Choroid plexus epithelial cell (primary cell): ENCODE results near the gene HIPK2.

Source experiments
- DNase-seq: peaks from one replicate; pipeline ENCODE4 v3.0.0-alpha.2; 2010; ENCODE audit warnings: low read depth
- H3K4me3 ChIP-seq: 2 replicates; pipeline ENCODE4 v1.5.1; 2011; ENCODE audit warnings: low read depth, mild to moderate bottlenecking, control low read depth, low read length, moderate library complexity
- CTCF ChIP-seq: conservative IDR thresholded peaks from 2 replicates; pipeline ENCODE4 v1.5.1; 2011; ENCODE audit warnings: low read depth, mild to moderate bottlenecking, control low read depth, inconsistent platforms, low read length, moderate library complexity

The HIPK2 gene

GRCh38 chr7:139753693-139754111 lies 24.1 kb downstream of the HIPK2 start:
- TF ChIP-seq CTCF, result no peak
- H3K4me3 ChIP-seq, result no peak overlapping the region
- DNase-seq, result no peak

DNA sequence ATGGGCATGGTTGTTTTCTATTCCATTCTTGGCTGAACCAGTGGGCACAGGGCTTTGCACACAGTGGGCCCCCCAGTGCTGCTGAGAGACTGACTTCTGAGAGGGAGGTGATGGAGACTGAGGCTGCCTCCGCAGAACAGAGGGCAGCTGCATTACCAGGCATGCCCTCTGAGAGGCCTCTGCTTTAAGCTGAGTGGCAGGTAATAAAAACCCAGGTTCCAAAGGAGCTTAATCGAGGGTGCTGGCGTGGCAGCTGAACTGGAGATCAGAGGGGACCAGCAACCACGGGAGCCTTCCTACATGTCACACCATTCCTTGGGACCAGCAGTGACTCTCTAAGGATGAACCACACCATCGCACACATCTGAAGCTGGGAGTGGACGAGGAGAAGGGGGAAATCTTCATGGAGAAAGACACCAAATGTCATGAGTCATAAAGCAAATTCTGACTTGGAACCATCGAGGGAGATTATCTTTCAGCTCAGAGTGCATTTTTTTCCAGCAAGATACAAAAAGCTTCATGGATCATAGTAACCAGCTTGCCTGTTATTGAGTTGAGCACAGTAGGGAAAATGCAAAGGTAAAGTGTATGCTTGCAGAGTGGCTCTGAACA lies 24.6 kb downstream of the HIPK2 start:
- DNase-seq, result no peak
- peak; percentile 34 for TF ChIP-seq CTCF
- no peak overlapping the region for H3K4me3 ChIP-seq

DNA sequence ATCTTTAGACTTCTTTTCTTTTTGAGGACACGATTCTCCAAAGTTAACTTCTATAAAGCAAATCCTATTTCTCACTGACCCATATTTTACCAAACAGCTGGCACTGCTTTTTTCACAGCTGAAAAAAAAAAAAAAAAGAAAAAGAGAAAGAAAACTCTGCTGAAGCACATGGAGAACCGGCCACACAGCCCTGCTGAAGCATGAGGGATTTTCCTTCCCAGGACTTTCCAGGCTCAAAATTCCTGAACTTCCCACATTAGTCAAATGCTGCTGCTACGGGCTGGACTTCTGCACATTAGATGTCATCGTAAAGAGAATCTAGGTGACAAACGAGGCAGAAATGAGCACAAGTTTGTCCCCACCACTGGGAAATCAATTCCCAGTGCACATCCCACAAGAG lies 25.2 kb downstream of the HIPK2 start:
- no peak for TF ChIP-seq CTCF
- H3K4me3 ChIP-seq, result no peak overlapping the region
- DNase-seq, result no peak

GRCh38 chr7:139752148-139752547 lies 25.6 kb downstream of the HIPK2 start:
- no peak overlapping the region for H3K4me3 ChIP-seq
- TF ChIP-seq CTCF, result no peak
- no peak for DNase-seq

DNA sequence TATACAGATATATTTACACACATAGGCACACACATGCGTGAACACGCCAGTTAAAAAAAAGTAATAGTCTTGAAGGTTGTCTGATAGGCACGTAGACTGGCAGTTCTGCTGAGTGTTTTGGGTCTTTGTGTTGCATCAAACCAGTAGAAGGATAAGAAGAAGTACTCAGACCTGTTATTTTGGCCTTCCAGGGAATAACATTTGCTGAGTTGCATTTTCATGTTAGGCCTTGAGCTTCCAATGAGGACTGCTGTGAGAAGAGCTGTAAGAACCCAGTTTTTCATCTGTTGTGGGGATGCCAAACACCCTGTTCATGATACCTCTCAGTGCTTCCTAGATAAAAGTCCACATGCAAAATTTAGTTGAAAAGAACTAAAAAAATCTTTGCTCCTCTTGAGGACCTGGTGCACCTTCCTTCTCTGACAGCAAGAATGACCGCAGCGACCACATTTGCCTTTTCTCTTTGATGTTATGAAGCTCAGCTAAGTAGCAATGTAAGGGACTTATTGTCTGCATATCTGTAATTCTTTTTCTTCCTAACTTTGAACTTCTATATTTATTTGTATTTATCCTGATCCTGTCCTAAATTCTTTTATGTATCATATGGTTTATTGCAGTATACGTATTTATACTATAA lies 27.2 kb downstream of the HIPK2 start:
- no peak overlapping the region for H3K4me3 ChIP-seq
- no peak for TF ChIP-seq CTCF
- DNase-seq, result no peak

- no peak for TF ChIP-seq CTCF
- no peak overlapping the region for H3K4me3 ChIP-seq
- no peak for DNase-seq
Measured at GRCh38 chr7:139749545-139749944, 28.3 kb downstream of the HIPK2 start.

GRCh38 chr7:139748941-139749340 lies 28.9 kb downstream of the HIPK2 start:
- H3K4me3 ChIP-seq, result no peak overlapping the region
- no peak for DNase-seq
- TF ChIP-seq CTCF, result no peak
